Gastroesophageal sphincter (tissue), 3 donors: ENCODE results near the gene FBP1.

Experiments used
- CTCF ChIP-seq, 4 experiments: fragments of 200-600 bp in 2 of 4; fragments of 450-650 bp in 2 of 4; sonication (generic) in 1 of 4; IDR thresholded peaks; one replicate each; pipeline ENCODE4 v1.5.1; 2017 to 2019; ENCODE audit warnings: antibody characterized with exemption in 4 of 4, mild to moderate bottlenecking in 2 of 4, moderate library complexity in 2 of 4
- EP300 ChIP-seq: sonication (generic); formaldehyde crosslinking; IDR thresholded peaks from one replicate; pipeline ENCODE4 v1.6.1; 2017; ENCODE audit warnings: antibody characterized with exemption, mild to moderate bottlenecking

- TF ChIP-seq CTCF (IDR thresholded peaks at IDR 0.05): no peak
- no peak for TF ChIP-seq EP300
Measured at GRCh38 chr9:94680020-94680419, 40.7 kb upstream of the FBP1 start.
